WTC11 (cell line): ENCODE results near the gene FTCD.

Source experiments
- ATF3 ChIP-seq: sonication (generic); formaldehyde crosslinking; conservative IDR thresholded peaks from 2 replicates; pipeline ENCODE4 v1.8.1; 2022; ENCODE audit warnings: mild to moderate bottlenecking, missing genetic modification reagents
- CREB1 ChIP-seq: sonication (generic); formaldehyde crosslinking; IDR thresholded peaks from 2 replicates; pipeline ENCODE4 v1.8.0; 2023; ENCODE audit warnings: mild to moderate bottlenecking, missing genetic modification reagents
- CTCF ChIP-seq: fragments of 200-600 bp; IDR thresholded peaks from 2 replicates; pipeline ENCODE4 v1.8.0; 2022; ENCODE audit warnings: antibody characterized with exemption
- E2F5 ChIP-seq: sonication (generic); formaldehyde crosslinking; IDR thresholded peaks from 2 replicates; pipeline ENCODE4 v1.8.1; 2022; ENCODE audit warnings: mild to moderate bottlenecking, moderate library complexity, missing genetic modification reagents
- ERG ChIP-seq: fragments of 250-450 bp; sonication (Bioruptor Pico); IDR thresholded peaks from 2 replicates; pipeline ENCODE4 v1.8.0; 2021; ENCODE audit warnings: mild to moderate bottlenecking
- ETV6 ChIP-seq: sonication (generic); formaldehyde crosslinking; IDR thresholded peaks from 2 replicates; pipeline ENCODE4 v1.8.1; 2022; ENCODE audit warnings: mild to moderate bottlenecking, missing genetic modification reagents
- HMGA2 ChIP-seq: fragments of 250-450 bp; sonication (Bioruptor Pico); IDR thresholded peaks from 2 replicates; pipeline ENCODE4 v1.4.0; 2021; ENCODE audit warnings: mild to moderate bottlenecking, moderate library complexity
- JUN ChIP-seq: sonication (generic); formaldehyde crosslinking; IDR thresholded peaks from 2 replicates; pipeline ENCODE4 v1.8.0; 2023; ENCODE audit warnings: mild to moderate bottlenecking, missing genetic modification reagents
- RELA ChIP-seq: sonication (generic); formaldehyde crosslinking; IDR thresholded peaks from 2 replicates; pipeline ENCODE4 v1.8.1; 2022; ENCODE audit warnings: missing genetic modification reagents, mild to moderate bottlenecking, borderline replicate concordance
- TEAD1 ChIP-seq: sonication (generic); formaldehyde crosslinking; IDR thresholded peaks from 2 replicates; pipeline ENCODE4 v1.8.0; 2022; ENCODE audit warnings: mild to moderate bottlenecking, missing genetic modification reagents
- ZBTB21 ChIP-seq: sonication (generic); formaldehyde crosslinking; IDR thresholded peaks from 2 replicates; pipeline ENCODE4 v1.8.1; 2023; ENCODE audit warnings: mild to moderate bottlenecking, missing genetic modification reagents, borderline replicate concordance

- TF ChIP-seq HMGA2 (CRISPR knock-in tag) (no peak), CTCF (no peak), CREB1 (CRISPR knock-in tag) (no peak), ETV6 (CRISPR knock-in tag) (no peak), ATF3 (no peak), ZBTB21 (CRISPR knock-in tag) (no peak), E2F5 (CRISPR knock-in tag) (no peak), JUN (CRISPR knock-in tag) (no peak), RELA (CRISPR knock-in tag) (no peak), TEAD1 (CRISPR knock-in tag) (no peak), ERG (CRISPR knock-in tag) (no peak)
Observed at GRCh38 chr21:46158666-46159300, 3.4 kb upstream of the FTCD start.
